ENCODE results near the gene HLA-DOA. TPM values are rescaled to one million over a fixed set of nuclear protein-coding genes. Genes with fewer than 3 reads are reported as not detected.
A peak's percentile ranks its signal among the peaks of the same experiment; 100 is the strongest.

Gene HLA-DOA
- total RNA-seq, 3 donors from 2014 or later (not counting 1 experiment from before 2014, with no cell fraction given), result 1.2 to 4.3 (median 3.6) TPM

GRCh38 chr6:32983493-32983848, 25.9 kb downstream of the HLA-DOA start:
- ATAC-seq (no peak), DNase-seq (no peak)
- peaks cover 30 to 36% of the 10 kb centered on the region in 2 donors for H3K4me1 Mint-ChIP-seq
- no peak overlapping the region for H3K4me3 Mint-ChIP-seq
- TF ChIP-seq CTCF (IDR thresholded peaks at IDR 0.05), result no peak
- H3K9me3 Mint-ChIP-seq, result no peaks in the 10 kb centered on the region
- H3K4me1 ChIP-seq (ENCODE audit: control insufficient read depth, insufficient read depth, low read length), result peaks cover 7% of the 10 kb centered on the region
- 92% methylated on average over 1 of the region's 1 CpG for whole genome bisulfite sequencing (ENCODE audit: insufficient coverage)
- no peaks in the 10 kb centered on the region for H3K27me3 Mint-ChIP-seq (ENCODE audit: low read depth in 2 of 2)
- H3K27ac Mint-ChIP-seq, result peak overlapping the region; percentile 58 to 97
- H3K27me3 ChIP-seq (ENCODE audit: control insufficient read depth, insufficient read depth, low read length), result no peaks in the 10 kb centered on the region
- no peak overlapping the region for H3K27ac ChIP-seq (ENCODE audit: low read length)
- intact Hi-C loops (cut with micrococcal nuclease), result no loop called here
- H3K36me3 ChIP-seq (ENCODE audit: control insufficient read depth, insufficient read depth, low read length), result peaks cover 37% of the 10 kb centered on the region
- H3K9me3 ChIP-seq (ENCODE audit: control insufficient read depth, insufficient read depth, low read length), result no peaks in the 10 kb centered on the region
- H3K36me3 Mint-ChIP-seq, result peaks cover 20% of the 10 kb centered on the region
- no peak overlapping the region for H3K4me3 ChIP-seq (ENCODE audit: low read length)

- H3K4me1 ChIP-seq (ENCODE audit: control insufficient read depth, insufficient read depth, low read length), result peaks cover 7% of the 10 kb centered on the region
- intact Hi-C loops (cut with micrococcal nuclease), result no loop called here
- peak in 1 of 2 donors; percentile 14 for DNase-seq
- no peaks in the 10 kb centered on the region for H3K27me3 ChIP-seq (ENCODE audit: control insufficient read depth, insufficient read depth, low read length)
- no peak overlapping the region for H3K4me3 ChIP-seq (ENCODE audit: low read length)
- Mint-ChIP-seq H3K27ac (peak overlapping the region; percentile 37 to 97), H3K4me1 (peaks cover 30 to 36% of the 10 kb centered on the region in 2 donors), H3K4me3 (no peak overlapping the region), H3K9me3 (no peaks in the 10 kb centered on the region), H3K27me3 (ENCODE audit: low read depth in 2 of 2) (no peaks in the 10 kb centered on the region), H3K36me3 (peaks cover 20% of the 10 kb centered on the region)
- no peak for ATAC-seq
- TF ChIP-seq CTCF (IDR thresholded peaks at IDR 0.05), result no peak
- no peak overlapping the region for H3K27ac ChIP-seq (ENCODE audit: low read length)
- no peaks in the 10 kb centered on the region for H3K9me3 ChIP-seq (ENCODE audit: control insufficient read depth, insufficient read depth, low read length)
- H3K36me3 ChIP-seq (ENCODE audit: control insufficient read depth, insufficient read depth, low read length), result peaks cover 42% of the 10 kb centered on the region
- 84% methylated on average over 4 of the region's 6 CpGs for WGBS (ENCODE audit: insufficient coverage)
Measured at GRCh38 chr6:32982702-32983492, 26.5 kb downstream of the HLA-DOA start.

DNA sequence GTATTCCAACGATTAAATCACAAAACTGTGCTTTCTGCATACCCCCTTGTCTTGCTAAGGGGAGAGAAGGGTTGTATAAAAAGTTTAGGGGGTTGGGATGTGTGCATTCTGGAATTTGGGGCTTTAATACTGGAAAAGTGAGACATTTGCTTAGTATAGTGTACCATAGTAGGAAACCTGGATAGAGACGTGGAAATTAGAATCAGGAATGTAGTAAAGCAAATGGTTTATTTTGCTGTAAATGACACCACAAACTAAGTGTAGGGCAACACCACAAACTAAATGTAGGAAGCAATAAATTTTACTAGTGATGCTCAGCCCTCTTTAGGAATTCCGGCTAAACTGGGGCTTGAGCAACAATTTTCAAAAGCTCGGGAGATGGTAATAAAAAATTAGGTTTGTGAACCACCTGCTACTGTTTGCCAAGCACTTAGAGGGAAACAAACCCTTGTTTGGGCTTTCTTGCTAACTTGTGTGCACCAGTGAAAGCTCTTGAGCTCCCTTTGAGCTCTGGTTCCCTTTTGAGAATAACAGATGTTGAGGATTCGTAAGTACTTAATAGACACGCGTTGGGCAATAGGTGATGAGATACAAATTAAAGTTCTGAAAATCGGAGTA, 27.2 kb downstream of the HLA-DOA start:
- H3K36me3 Mint-ChIP-seq, result peaks cover 26% of the 10 kb centered on the region
- H3K4me3 Mint-ChIP-seq, result peak overlapping the region; percentile 11

More for the DNA sequence above, 27.2 kb downstream of the HLA-DOA start:
- Histone ChIP-seq H3K36me3 (ENCODE audit: control insufficient read depth, insufficient read depth, low read length) (peaks cover 49% of the 10 kb centered on the region), H3K4me1 (ENCODE audit: control insufficient read depth, insufficient read depth, low read length) (peaks cover 13% of the 10 kb centered on the region), H3K4me3 (ENCODE audit: low read length) (no peak overlapping the region), H3K9me3 (ENCODE audit: control insufficient read depth, insufficient read depth, low read length) (no peaks in the 10 kb centered on the region), H3K27me3 (ENCODE audit: control insufficient read depth, insufficient read depth, low read length) (no peaks in the 10 kb centered on the region), H3K27ac (ENCODE audit: low read length) (no peak overlapping the region)
- no peak for DNase-seq
- no peak for TF ChIP-seq CTCF (IDR thresholded peaks at IDR 0.05)
- H3K27ac Mint-ChIP-seq, result peak overlapping the region; percentile 37 to 97
- H3K27me3 Mint-ChIP-seq (ENCODE audit: low read depth in 2 of 2), result no peaks in the 10 kb centered on the region
- intact Hi-C loops (cut with micrococcal nuclease), result no loop called here
- no peaks in the 10 kb centered on the region for H3K9me3 Mint-ChIP-seq
- no peak for ATAC-seq
- H3K4me1 Mint-ChIP-seq, result peaks cover 37 to 43% of the 10 kb centered on the region in 2 donors
- WGBS (ENCODE audit: insufficient coverage), result 60% methylated on average over 7 of the region's 8 CpGs
